ENCODE results near the gene MRPS24.
"Not testable (repeated sequence)": the region's sequence is repeated elsewhere in the genome, so short reads cannot be mapped to it uniquely, and the experiment has no call there.

MRPS24 gene

GRCh38 chr7:43823941-43824340 lies 45.4 kb downstream of the MRPS24 start:
- no peak for DNase-seq (ENCODE audit: low read depth in 2 of 2)
- TF ChIP-seq CTCF (IDR thresholded peaks at IDR 0.05; ENCODE audit: low read depth, low read length) = no peak
- H3K4me3 ChIP-seq (replicated peaks in 1 of 2; ENCODE audit: low read depth in 2 of 2, low read length in 2 of 2) = no peak overlapping the region

GRCh38 chr7:43823425-43823824 lies 45.9 kb downstream of the MRPS24 start:
- not testable (repeated sequence) for DNase-seq (ENCODE audit: low read depth in 2 of 2); H3K4me3 ChIP-seq (replicated peaks in 1 of 2; ENCODE audit: low read depth in 2 of 2, low read length in 2 of 2)
